Gastrocnemius medialis (tissue), 4 donors: Measurements from ENCODE around the gene OTUD1.

Source experiments
- CTCF ChIP-seq, 5 experiments: fragments of 450-650 bp in 3 of 5; fragments of 200-600 bp in 2 of 5; sonication (generic) in 2 of 5; IDR thresholded peaks in 4 of 5; conservative IDR thresholded peaks in 1 of 5; 1 replicate in 4 of 5; 2 replicates in 1 of 5; pipeline ENCODE4 v1.5.1; 2016 to 2019; ENCODE audit warnings: antibody characterized with exemption in 5 of 5, mild to moderate bottlenecking in 3 of 5, moderate library complexity in 3 of 5
- POLR2A ChIP-seq, 2 donors: fragments of 450-650 bp; IDR thresholded peaks; one replicate each; pipeline ENCODE4 v1.6.1; 2017; ENCODE audit warnings: antibody characterized with exemption in 2 of 2, mild to moderate bottlenecking in 2 of 2, moderate library complexity in 2 of 2

- TF ChIP-seq CTCF (IDR thresholded peaks at IDR 0.05 in 4 of 5, conservative IDR thresholded peaks at IDR 0.05 in 1 of 5) = no peak
- TF ChIP-seq POLR2A (IDR thresholded peaks at IDR 0.05) = no peak
Observed at GRCh38 chr10:23472181-23472580, 33.3 kb downstream of the OTUD1 start.
